Heart left ventricle (tissue), 13 donors: ENCODE data around the gene EPHA1.

Source experiments
- POLR2A ChIP-seq, 2 donors: fragments of 450-650 bp; IDR thresholded peaks; one replicate each; pipeline ENCODE4 v1.6.1; 2017; ENCODE audit warnings: antibody characterized with exemption in 2 of 2, mild to moderate bottlenecking in 2 of 2, moderate library complexity in 2 of 2
- TF ChIP-seq, protein P1 (sequence below), 12 donors: fragments of 200-600 bp; sonication (generic) in 4 of 12; IDR thresholded peaks; one replicate each; pipeline versions ENCODE4 v1.5.0 to v1.8.0; 2018 to 2022; ENCODE audit warnings: antibody characterized with exemption in 12 of 12, mild to moderate bottlenecking in 5 of 12
- donor health status: ischemic (EF 13 %, LVEDD 7.1; RV severe dilation, severe dysfunction).
- donor health status: DM: no; HTN: yes; CAD: no.
- donor health status: DM: no; HTN: no; CAD: no.
- donor health status: ischemic (EF 25% LVEDD 6.9; RV normal size, moderate dysfunction).
- donor health status: ischemic (EF 25% LVEDD 5.7; RV mildly dilated, moderate dysfunction).
- donor health status: ischemic (EF 35%, LVEDD 5.7; RV mildly dilated, moderate dysfunction).
- donor health status: nonischemic (EF 11% LVEDD 7.7; RV severe dilation, severe dysfunction).
- donor health status: DM: yes; HTN: yes; CAD: no.
- donor health status: PGD.
- donor health status: ischemic (EF 29% LVEDD 5.4; RV normal size, mild dysfunction).
- donor health status: nonischemic (EF 23%, LVEDD 6.1; RV moderate dilation, normal function).

DNA sequence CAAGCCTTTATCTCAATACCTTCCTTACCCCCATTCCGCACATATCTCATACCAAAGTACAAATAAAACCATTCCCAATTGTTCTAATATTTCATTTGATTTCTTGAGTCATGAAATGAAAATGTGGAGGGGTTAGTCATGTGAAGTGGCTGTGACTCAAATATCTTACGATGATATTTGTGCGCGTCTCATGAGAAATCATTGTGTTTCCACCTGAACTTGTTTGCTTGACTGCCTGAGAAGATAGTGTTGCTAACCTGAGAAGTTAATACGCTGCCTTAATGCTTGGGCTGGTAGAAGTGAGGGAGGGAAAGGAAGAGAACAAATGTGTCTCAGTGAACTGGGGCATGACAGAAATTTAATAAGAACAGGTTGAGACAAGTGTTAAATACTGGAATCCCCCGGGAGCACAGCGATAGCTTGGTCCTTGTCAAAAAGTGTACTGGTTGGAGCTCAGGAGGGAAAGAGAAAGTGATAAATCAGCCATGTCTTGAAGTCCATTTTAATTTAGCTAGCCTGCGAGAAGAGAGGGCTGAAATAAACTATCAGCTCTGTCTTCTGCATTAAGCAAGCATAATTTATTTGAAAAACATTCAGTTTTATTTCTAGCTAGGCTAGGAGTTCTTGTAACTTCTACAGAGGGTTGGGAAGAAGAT, 7.2 kb upstream of the EPHA1 start:
- TF ChIP-seq, protein P1, sequence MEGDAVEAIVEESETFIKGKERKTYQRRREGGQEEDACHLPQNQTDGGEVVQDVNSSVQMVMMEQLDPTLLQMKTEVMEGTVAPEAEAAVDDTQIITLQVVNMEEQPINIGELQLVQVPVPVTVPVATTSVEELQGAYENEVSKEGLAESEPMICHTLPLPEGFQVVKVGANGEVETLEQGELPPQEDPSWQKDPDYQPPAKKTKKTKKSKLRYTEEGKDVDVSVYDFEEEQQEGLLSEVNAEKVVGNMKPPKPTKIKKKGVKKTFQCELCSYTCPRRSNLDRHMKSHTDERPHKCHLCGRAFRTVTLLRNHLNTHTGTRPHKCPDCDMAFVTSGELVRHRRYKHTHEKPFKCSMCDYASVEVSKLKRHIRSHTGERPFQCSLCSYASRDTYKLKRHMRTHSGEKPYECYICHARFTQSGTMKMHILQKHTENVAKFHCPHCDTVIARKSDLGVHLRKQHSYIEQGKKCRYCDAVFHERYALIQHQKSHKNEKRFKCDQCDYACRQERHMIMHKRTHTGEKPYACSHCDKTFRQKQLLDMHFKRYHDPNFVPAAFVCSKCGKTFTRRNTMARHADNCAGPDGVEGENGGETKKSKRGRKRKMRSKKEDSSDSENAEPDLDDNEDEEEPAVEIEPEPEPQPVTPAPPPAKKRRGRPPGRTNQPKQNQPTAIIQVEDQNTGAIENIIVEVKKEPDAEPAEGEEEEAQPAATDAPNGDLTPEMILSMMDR (IDR thresholded peaks at IDR 0.05): no peak
- TF ChIP-seq POLR2A (IDR thresholded peaks at IDR 0.05): no peak
